Activated CD4-positive, CD25-positive, alpha-beta regulatory T cell (primary cell): ENCODE results near the gene TTN.

ENCODE experiments used
- DNase-seq, 4 experiments: peaks; one replicate each; lab custom pipeline; 2025; lab: John Stamatoyannopoulos, UW

TTN gene

DNA sequence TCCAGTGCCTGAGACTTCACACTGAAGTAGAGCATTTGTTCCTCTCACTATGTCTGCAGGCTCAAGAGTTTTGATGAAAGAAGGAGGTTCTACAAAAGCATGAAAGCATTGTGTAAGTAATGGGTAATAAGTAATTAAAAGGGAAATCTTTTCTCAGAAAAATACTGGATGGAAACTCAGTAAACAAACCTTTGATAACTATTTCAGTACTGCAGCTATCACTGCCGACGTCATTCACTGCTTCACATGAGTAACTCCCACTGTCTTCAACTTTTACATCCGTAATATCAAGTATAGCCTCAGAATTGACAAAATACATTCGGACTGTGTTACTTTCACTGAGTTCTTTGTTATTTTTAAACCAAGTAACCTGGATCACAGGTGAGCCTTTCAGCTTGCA lies 72.7 kb downstream of the TTN start:
- DNase-seq = no peak

DNA sequence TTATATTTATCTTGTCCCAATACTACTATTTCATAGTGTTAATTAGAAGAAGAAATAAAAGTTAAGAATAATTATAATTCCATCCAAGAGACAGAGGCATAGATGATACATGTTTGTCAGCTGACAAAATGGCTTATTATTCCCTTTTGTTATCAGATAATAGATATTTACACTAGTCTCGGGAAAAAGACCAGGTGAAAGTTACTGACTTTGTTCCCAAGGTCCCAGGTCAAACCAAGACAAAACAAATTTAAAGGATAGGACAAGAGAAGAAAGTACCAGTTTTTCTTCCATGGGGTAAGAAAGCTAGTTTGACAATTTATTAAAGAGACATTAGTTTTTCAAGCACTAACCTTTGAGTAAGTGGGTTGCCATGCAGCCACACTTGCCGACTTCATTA lies 73.2 kb downstream of the TTN start:
- no peak for DNase-seq

DNA sequence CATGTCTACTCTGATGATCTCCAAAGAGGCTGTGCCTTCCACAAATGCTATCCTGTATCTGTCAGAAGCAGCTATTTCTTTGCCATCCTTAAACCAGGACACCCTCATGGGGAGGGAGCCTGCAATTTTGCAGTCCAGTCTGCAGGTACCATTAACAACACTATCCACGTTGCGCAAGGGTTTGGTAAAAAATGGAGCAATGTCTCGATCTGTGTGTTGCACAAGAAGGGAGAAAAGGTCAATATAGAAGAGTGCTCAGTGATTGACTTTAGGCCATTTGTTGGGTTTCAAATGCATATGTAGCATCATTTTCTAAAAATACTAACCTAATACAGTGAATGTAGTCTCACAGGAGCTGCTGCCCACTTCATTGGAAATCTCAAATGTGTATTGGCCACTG lies 74.3 kb downstream of the TTN start:
- DNase-seq = no peak

DNA sequence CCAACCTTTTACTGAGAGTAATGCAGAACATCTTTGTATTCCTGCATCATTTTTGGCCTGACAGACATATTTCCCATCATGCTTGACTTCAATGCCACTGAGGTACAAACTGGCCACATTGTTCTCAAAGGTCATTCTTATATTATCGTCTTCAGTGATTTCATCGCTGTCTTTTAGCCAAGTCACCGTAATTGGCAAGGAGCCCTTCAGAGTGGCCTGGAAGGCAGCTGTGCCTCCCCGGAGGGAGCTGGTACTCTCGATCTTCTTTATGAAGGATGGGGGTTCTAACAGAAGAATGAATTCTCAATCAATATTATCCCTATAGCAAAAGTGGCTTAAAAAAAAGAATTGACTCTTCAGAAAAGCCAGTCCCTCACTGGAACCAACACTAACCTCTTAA lies 75.9 kb downstream of the TTN start:
- no peak for DNase-seq

DNA sequence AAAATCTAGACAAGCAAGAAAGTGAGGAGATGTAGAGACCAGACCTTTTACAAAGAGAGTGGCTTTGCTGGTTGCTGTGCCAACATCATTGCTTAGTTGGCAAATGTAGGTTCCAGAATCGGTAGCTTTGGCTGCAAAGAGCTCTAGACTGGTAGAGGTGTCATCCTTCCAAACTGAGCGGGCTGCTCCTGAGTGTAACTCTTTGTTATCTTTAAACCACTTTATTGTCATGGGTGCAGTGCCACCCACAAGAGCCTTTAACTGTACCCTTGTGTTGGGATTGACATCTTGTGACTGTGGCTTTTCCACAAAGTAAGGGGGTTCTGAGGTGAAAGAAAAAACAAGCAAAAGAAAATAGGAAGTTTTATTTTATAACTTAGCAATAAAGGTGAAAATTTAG lies 77.2 kb downstream of the TTN start:
- no peak for DNase-seq

- no peak for DNase-seq
These were observed 83.4 kb downstream of the TTN start for GRCh38 chr2:178723786-178724346.

DNA sequence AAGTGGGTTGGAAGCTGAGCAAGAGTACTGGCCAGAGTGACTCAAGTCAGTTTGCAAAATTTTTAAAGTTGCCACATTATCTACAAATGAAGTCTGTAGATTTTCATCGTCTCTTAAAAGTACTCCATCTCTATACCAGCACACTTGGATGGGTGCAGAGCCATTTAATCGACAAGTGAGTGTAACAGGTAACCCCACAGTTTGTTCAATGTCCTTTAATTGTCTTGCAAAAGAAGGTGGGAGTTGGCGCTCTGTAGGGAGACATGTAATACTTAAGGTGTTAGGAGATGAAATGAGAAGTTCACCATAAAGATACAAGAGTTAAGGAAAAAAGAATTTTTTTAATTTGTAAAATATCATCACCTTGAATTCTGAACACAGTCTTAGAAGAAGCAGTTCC lies 84.9 kb downstream of the TTN start:
- no peak for DNase-seq

- no peak for DNase-seq
These were observed 88.2 kb downstream of the TTN start for GRCh38 chr2:178718988-178719387.

- no peak for DNase-seq
These were observed 88.9 kb downstream of the TTN start for GRCh38 chr2:178718283-178718682.

DNA sequence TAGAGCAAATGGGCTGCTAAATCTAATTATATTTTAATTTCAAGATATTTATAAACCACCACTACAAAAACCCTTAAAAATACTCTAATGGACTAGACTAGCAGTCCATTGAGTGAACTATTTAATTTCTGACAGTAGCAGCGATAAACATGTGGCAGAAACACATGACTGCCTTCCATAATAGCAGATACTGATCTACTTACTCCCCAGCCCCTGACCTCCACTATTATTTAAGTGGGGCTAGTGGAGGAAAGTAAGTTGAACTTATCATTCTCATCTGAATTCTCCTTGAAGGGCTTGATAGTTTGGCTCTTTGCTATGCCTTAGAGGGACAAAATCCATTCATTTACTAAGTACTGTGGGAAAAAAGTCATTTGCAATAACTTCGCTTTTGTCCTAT lies 90.8 kb downstream of the TTN start:
- DNase-seq = no peak

DNA sequence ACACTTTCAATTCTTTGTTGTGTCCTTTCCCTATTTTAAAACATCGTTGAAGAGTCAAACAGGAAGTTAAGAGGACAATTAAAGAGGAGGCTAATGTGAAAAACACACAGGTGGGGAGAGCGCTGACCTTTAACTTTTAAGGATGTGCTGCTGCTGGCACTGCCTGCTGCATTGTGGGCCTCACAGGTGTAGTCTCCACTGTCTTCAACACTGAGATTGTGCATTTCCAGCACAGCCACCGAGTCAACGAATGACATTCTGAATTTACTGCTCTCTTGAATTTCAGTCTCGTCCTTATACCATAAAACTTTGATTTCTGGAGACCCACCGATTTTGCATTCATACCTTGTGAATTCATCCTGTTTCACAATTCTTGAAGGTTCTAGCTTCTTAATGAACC lies 91.9 kb downstream of the TTN start:
- no peak for DNase-seq

DNA sequence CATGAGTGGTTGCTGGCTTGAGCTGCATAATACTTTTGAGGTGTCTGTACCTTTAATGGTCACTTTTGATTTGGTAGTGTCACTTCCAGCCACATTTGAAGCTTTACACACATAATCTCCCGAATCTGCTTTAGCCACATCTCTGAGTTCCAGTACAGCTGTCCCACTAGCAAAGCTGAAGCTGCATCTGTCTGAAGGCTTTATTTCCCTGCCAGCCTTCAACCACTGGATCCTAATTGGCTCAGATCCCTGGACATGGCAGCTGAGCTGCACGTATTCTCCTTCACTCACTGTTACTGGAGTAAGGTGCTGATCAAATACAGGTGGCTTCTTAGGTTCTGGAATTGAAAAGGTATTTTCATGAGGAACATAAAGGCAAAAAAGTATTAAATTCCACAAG lies 99.7 kb downstream of the TTN start:
- no peak for DNase-seq

- no peak for DNase-seq
These were observed 102.3 kb downstream of the TTN start for GRCh38 chr2:178704876-178705275.

- DNase-seq = no peak
These were observed 104.9 kb downstream of the TTN start for GRCh38 chr2:178702361-178702760.

DNA sequence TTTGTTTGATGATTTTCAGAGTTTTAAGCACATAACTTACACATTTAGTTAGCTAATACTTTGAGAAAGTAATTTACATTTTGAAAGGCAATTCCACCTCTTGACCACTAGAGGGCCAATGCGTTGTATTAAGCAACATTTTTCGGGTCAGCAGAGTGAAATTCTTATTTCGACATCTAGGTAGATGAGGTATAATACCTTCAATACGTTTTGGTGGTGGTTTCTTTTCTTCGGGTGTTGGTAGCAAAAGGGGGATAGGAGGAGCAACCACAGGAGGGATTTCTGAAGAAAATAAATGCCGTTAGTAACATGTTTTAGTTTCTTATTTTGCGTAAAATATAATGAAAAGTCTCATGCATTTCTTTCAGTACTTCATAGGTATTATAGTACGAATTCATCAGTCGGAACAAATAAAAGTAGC lies 106.3 kb downstream of the TTN start:
- DNase-seq = no peak

GRCh38 chr2:178700136-178700535 lies 107.1 kb downstream of the TTN start:
- no peak for DNase-seq

- DNase-seq = no peak
These were observed 114.4 kb downstream of the TTN start for GRCh38 chr2:178692845-178693244.

- no peak for DNase-seq
These were observed 117.4 kb downstream of the TTN start for GRCh38 chr2:178689808-178690207.

DNA sequence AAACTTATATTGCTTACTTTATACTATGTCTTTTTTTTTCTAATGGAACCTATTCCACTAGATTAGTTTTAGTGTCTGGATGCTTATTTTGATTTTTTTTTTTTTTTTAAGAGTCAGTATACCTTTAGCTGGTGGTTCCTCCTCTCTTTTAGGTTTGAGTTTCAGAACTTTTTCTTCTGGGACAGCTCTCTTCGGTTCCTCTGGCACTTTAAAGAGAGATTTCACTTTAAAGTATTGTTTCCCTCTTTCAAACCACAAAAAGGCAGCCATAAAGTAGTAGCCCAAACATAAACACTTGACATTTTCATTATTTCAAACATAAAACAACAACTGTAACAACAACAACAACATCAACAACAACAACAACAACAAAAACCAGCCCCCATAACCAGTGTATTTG lies 123.3 kb downstream of the TTN start:
- DNase-seq = no peak

DNA sequence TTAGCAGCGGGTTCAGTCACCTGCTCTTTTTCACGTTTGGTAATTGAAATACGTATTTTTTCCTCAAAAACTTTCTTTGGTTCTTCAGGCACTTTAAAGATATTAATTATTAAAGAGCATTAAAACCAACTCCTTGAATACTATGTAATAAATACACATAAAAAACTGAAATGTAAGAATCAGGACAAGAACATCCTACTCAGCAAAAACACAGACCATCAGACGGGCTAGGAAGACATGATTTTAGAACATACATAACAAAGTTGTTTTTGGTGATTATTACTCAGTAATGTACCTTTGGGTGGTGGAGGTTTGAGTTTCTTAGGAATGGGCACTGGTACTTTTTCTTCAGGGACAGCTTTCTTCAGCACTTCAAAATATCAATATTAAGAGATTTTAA lies 126.1 kb downstream of the TTN start:
- no peak for DNase-seq

DNA sequence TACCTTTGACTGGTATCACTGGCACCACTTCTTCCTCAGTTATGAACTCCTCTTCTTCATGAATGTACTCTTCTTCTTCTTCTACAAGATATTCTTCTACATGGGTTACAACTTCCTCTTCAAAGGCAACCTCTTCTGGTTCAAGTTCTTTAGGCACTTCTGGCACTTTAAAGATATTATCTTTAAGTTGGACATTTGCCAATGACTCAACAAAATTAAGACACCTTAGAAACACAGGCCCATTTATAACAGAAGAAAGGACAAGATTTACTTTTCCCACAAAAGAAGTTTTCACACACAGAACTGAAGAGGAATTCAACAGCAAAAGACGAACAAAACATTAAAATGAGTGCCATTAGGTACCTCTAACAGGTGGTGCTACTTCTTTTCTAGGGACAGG lies 127.3 kb downstream of the TTN start:
- no peak for DNase-seq

- no peak for DNase-seq
These were observed 129.6 kb downstream of the TTN start for GRCh38 chr2:178677599-178677998.

DNA sequence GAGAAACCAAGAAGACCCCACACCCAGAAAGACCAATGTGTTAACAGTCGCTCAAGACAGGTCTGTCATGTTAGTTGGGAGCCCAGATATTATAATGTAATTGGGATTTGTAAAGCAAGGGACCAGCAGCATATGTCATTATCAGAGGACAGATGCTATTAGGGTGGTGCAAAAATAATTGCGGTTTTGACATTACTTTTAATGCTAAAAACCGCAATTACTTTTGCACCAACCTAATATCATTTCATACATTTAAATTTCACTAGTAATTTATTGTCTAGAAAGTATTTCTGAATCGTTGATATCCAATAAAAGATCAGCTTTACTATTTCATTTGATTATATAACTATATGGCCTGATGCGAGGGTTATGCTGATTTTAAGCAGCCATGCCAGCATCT lies 131.2 kb downstream of the TTN start:
- no peak for DNase-seq

DNA sequence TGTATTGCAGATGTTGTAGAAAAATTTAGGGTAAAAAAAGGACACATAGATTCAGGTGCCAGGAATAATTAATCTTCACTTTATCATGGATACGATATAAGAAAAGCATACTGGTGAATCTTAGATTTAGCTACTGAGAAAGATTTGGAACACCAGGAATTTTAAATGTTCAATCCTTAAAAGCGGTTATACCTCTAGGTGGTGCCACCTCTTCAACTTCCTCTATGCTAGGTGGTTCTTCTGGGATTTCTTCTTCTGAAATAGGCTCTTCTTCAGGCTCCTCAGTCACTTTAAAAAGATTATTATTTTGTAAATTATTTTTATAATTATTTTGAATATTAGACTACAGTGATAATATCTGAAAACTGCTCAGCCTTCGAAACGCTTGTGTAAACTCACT lies 133.1 kb downstream of the TTN start:
- no peak for DNase-seq

DNA sequence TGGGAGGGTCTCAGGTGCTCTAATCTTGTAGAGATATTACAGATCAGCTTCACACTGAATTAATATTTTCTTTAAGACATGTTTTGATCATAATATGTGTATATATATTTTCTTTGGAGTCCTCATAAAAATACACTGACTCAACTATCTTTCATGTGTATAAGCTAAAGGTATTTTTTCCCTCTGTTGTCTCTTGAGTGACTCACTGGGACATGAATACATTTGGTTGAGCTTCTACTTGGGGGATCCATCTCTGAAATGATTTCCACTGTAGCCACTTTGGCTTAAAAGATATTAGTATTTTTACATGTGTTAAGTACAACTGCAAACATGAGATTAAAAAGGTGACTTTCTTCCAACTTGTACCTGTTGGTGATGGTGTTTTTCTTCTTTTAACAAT lies 140.8 kb downstream of the TTN start:
- DNase-seq = no peak
